ENCODE results near the gene WWC2.
A peak's percentile ranks its signal among the peaks of the same experiment; 100 is the strongest.

The WWC2 gene

DNA sequence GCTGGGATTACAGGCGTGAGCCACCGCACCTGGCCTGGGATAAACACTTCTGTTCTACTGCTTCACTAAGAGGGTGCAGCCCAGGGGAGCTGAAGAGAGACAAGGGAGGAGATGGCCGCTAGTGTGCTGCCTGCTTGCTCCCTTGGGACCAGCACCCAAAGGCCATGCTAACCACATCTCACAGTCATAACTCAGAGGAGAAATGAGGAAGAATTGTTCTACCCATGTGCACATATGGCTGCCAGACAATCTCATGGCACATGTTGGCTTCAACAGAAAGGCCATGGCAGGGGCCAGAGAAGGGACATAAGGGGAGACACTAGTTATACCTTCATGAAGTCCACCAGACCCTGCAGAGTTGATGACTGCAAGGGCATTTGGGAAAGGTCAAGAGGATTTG lies 198.6 kb downstream of the WWC2 start:
- DNase-seq (ENCODE audit: low read depth) = peak; percentile 88
- H3K4me3 ChIP-seq (ENCODE audit: low read depth, low read length) = no peak overlapping the region
- peak; percentile 42; the same call in 1 of the 2 replicates for TF ChIP-seq MYC (IDR thresholded peaks at IDR 0.05; ENCODE audit: low read depth, low read length)
- TF ChIP-seq, protein P1, sequence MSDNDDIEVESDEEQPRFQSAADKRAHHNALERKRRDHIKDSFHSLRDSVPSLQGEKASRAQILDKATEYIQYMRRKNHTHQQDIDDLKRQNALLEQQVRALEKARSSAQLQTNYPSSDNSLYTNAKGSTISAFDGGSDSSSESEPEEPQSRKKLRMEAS (IDR thresholded peaks at IDR 0.05; ENCODE audit: low read depth, low read length) = peak; percentile 59
- TF ChIP-seq, protein P2, sequence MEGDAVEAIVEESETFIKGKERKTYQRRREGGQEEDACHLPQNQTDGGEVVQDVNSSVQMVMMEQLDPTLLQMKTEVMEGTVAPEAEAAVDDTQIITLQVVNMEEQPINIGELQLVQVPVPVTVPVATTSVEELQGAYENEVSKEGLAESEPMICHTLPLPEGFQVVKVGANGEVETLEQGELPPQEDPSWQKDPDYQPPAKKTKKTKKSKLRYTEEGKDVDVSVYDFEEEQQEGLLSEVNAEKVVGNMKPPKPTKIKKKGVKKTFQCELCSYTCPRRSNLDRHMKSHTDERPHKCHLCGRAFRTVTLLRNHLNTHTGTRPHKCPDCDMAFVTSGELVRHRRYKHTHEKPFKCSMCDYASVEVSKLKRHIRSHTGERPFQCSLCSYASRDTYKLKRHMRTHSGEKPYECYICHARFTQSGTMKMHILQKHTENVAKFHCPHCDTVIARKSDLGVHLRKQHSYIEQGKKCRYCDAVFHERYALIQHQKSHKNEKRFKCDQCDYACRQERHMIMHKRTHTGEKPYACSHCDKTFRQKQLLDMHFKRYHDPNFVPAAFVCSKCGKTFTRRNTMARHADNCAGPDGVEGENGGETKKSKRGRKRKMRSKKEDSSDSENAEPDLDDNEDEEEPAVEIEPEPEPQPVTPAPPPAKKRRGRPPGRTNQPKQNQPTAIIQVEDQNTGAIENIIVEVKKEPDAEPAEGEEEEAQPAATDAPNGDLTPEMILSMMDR (IDR thresholded peaks at IDR 0.05; ENCODE audit: low read depth, low read length) = no peak

DNA sequence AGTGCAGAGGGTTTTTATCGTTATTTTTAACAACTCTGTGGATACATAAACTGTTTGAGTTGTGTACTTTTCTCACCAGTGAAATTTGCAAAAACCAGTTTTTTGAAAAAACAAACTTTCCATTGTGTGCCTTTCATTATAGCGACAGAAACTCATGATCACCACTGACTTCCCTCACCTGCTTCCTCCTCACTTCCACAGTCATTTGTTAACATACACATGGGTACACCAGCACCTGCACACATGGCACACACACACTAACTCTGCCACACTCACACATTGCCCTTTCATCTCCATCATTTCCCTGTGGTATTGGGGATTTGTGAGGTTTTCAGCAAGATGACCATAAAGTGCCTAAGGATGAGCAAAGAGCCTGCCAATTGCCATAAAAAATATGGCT lies 200.4 kb downstream of the WWC2 start:
- H3K4me3 ChIP-seq (ENCODE audit: low read depth, low read length) = no peak overlapping the region
- no peak for DNase-seq (ENCODE audit: low read depth)
- TF ChIP-seq, protein P2 (IDR thresholded peaks at IDR 0.05; ENCODE audit: low read depth, low read length) = no peak
- no peak for TF ChIP-seq MYC (IDR thresholded peaks at IDR 0.05; ENCODE audit: low read depth, low read length)
- TF ChIP-seq POLR2A (IDR thresholded peaks at IDR 0.05; ENCODE audit: extremely low read depth, insufficient read length) = no peak
- TF ChIP-seq, protein P1 (IDR thresholded peaks at IDR 0.05; ENCODE audit: low read depth, low read length) = no peak

DNA sequence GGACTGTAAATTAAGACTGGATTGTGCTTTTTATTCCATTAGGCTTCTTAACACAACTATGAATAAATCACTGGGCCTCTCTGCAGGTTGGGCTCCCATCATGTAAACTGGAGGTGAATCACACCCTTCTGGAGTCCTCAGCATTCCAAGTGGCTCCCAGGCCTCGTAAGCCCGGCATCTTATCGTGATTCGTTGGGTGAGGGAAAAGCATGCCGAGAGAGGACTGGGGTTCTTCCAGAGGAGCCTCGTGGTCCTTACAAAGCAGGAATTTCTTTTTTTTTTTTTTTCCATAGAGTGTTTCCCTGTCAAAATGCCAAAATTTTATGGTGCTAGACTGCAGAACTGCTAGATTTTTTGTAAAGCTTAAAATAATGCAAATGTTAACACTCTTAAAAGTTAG lies 201.0 kb downstream of the WWC2 start:
- no peak for TF ChIP-seq MYC (IDR thresholded peaks at IDR 0.05; ENCODE audit: low read depth, low read length)
- no peak overlapping the region for H3K4me3 ChIP-seq (ENCODE audit: low read depth, low read length)
- DNase-seq (ENCODE audit: low read depth) = no peak

DNA sequence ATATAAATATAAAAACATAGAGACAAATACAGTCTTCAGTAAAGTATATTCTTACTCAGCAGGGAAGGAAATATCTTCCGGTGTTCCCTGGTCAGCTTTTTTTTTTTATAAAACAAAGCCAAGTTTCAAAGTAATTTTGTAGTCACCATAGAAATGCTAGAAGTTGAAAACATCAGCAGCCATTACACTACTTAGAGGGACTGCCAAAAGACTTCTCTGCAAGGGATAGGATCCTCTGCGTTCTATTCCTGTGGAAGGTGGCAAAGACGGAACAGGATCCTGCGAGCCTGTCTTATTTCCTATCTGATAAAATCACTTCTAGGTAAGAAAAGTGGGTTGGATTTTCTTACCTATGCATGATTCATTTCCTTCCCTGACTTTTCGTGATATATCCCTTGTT lies 201.6 kb downstream of the WWC2 start:
- TF ChIP-seq, protein P2 (IDR thresholded peaks at IDR 0.05; ENCODE audit: low read depth, low read length) = no peak
- TF ChIP-seq MYC (IDR thresholded peaks at IDR 0.05; ENCODE audit: low read depth, low read length) = no peak
- TF ChIP-seq, protein P1 (IDR thresholded peaks at IDR 0.05; ENCODE audit: low read depth, low read length) = no peak
- no peak for TF ChIP-seq POLR2A (IDR thresholded peaks at IDR 0.05; ENCODE audit: extremely low read depth, insufficient read length)
- no peak overlapping the region for H3K4me3 ChIP-seq (ENCODE audit: low read depth, low read length)
- no peak for DNase-seq (ENCODE audit: low read depth)

DNA sequence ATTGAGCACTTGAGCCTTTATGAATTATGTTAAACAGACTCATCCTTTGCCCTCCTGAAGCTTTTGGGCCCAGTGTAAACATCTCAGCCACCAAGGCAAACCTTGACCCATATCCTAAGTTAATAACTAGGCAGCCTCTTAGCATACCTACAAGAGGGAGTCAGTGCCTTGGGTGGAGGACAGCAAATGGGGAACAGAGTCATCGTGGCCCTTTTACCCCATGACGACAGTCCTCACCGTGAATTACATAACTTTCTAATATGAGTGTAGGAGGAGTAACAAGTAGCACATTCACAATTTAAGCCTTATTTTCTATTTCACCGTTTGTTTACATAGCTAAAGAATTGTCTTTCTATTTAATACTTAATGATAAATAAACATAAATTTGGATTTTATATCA lies 204.2 kb downstream of the WWC2 start:
- DNase-seq (ENCODE audit: low read depth) = peak; percentile 19
- TF ChIP-seq, protein P2 (IDR thresholded peaks at IDR 0.05; ENCODE audit: low read depth, low read length) = no peak
- no peak for TF ChIP-seq MYC (IDR thresholded peaks at IDR 0.05; ENCODE audit: low read depth, low read length)
- TF ChIP-seq, protein P1 (IDR thresholded peaks at IDR 0.05; ENCODE audit: low read depth, low read length) = no peak
- no peak for TF ChIP-seq POLR2A (IDR thresholded peaks at IDR 0.05; ENCODE audit: extremely low read depth, insufficient read length)
- H3K4me3 ChIP-seq (ENCODE audit: low read depth, low read length) = no peak overlapping the region

DNA sequence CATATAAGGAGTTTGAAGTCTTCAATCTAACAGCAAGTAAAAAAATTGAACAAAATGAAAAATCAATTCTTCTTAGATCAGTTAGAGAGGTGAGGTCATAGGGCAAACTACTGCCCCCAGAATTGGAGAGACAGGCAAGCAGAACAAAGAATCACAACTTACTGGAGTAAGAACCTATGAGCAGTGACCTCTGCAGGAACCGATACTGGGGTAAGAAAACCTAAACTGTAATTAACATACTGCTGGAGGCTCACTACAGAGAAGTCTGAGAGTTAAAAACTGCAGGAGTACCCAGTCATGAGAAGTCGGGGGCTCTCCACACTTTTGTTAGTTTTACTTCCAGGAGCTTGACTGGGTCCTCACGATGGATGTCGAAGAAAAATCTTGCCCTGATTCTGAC lies 205.0 kb downstream of the WWC2 start:
- no peak for DNase-seq (ENCODE audit: low read depth)
- TF ChIP-seq MYC (IDR thresholded peaks at IDR 0.05; ENCODE audit: low read depth, low read length) = no peak
- no peak for TF ChIP-seq POLR2A (IDR thresholded peaks at IDR 0.05; ENCODE audit: extremely low read depth, insufficient read length)
- no peak overlapping the region for H3K4me3 ChIP-seq (ENCODE audit: low read depth, low read length)

DNA sequence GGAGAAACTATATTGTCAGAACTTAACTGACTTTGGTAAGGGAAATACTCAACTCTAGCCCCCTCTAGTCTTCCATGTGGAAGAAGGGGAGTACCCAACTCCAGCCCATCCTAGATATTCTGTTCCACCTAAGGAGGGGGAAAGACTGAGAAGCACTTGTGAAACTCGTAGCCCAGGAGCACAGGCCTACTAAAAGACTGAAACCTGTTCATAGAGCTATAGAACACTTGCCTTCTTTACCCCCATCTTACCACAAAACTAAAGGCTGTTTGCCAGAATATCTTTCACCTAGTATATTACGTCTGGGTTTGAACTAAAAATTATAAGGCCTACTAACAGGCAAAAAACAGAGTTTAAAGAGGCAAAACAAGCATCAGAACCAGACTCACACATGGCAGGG lies 205.5 kb downstream of the WWC2 start:
- DNase-seq (ENCODE audit: low read depth) = no peak
- H3K4me3 ChIP-seq (ENCODE audit: low read depth, low read length) = no peak overlapping the region
- no peak for TF ChIP-seq MYC (IDR thresholded peaks at IDR 0.05; ENCODE audit: low read depth, low read length)
- TF ChIP-seq, protein P2 (IDR thresholded peaks at IDR 0.05; ENCODE audit: low read depth, low read length) = no peak
- TF ChIP-seq, protein P1 (IDR thresholded peaks at IDR 0.05; ENCODE audit: low read depth, low read length) = no peak
- TF ChIP-seq POLR2A (IDR thresholded peaks at IDR 0.05; ENCODE audit: extremely low read depth, insufficient read length) = no peak

Data from NB4 (cell line).